Astrocyte of the cerebellum (primary cell): ENCODE results near the gene MYH7.

Experiments used
- DNase-seq: peaks from one replicate; pipeline ENCODE4 v3.0.0-alpha.2; 2011; ENCODE audit warnings: low read depth
- H3K4me3 ChIP-seq: 2 replicates; pipeline ENCODE4 v1.5.1; 2011; ENCODE audit warnings: mild to moderate bottlenecking, low read depth, low read length, moderate library complexity
- in situ Hi-C: cut with HindIII; loops from 2 replicates; pipeline ENCODE4 v1.10.0; 2017; ENCODE audit warnings: low sequenced_read_pairs
- TF ChIP-seq, protein P1 (sequence below): IDR thresholded peaks from 2 replicates; pipeline ENCODE4 v1.5.1; 2012; ENCODE audit warnings: low read length, low read depth, moderate library complexity, mild to moderate bottlenecking; ENCODE audit errors: missing control alignments

MYH7 gene

DNA sequence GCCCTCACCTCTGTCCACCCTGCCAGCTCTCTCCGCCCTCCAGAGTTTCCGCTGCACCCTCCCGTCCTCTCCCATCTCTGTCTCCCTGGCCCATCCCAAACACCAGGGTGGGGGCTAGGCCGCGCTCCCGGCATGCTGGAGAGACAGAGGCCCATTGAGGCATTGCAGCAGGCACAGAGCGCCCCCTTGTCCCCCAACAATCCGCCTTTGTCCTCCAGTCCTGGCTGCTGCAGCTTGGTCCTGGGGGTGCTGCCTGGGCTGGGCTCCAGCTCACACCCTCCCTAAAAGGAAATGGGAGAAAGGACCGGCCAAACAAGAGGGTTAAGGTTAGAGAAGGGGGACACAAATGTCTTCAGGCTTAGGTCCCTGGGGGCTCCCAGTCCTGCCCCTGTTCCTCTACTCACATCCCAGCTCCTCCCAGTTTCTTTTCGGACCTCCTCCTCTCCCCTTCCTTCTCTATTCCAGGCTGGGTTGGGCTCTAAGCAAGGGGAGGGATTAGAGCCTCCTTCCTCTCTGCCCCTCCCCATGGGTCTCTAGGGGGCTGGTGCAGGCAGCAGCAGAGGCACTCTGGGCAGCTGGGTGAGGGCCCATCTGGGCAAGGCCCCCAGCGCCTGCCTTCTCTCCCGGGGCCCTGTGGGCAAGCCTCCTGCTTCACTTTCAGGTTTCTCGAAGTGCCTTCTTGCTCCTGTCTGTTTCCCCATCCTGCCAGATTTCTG is 58.8 kb downstream of the MYH7 start, which contains the start of gene CMTM5:
Gene CMTM5 (plus strand): TSS at position 565 of the 716 bp plus-strand sequence. CDS start 206 bp downstream, outside the sequence.
- TF ChIP-seq, protein P1, sequence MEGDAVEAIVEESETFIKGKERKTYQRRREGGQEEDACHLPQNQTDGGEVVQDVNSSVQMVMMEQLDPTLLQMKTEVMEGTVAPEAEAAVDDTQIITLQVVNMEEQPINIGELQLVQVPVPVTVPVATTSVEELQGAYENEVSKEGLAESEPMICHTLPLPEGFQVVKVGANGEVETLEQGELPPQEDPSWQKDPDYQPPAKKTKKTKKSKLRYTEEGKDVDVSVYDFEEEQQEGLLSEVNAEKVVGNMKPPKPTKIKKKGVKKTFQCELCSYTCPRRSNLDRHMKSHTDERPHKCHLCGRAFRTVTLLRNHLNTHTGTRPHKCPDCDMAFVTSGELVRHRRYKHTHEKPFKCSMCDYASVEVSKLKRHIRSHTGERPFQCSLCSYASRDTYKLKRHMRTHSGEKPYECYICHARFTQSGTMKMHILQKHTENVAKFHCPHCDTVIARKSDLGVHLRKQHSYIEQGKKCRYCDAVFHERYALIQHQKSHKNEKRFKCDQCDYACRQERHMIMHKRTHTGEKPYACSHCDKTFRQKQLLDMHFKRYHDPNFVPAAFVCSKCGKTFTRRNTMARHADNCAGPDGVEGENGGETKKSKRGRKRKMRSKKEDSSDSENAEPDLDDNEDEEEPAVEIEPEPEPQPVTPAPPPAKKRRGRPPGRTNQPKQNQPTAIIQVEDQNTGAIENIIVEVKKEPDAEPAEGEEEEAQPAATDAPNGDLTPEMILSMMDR = no peak
- in situ Hi-C loops = no loop called here
- H3K4me3 ChIP-seq = no peak within 1 kb of the TSS
- DNase-seq = no peak

GRCh38 chr14:23375527-23376251 is 59.8 kb downstream of the MYH7 start:
- in situ Hi-C loops = no loop called here
- H3K4me3 ChIP-seq = no peak overlapping the region
- DNase-seq = no peak
- TF ChIP-seq, protein P1 = no peak

GRCh38 chr14:23373041-23373440 is 62.4 kb downstream of the MYH7 start:
- in situ Hi-C loops = no loop called here
- no peak for DNase-seq
- no peak overlapping the region for H3K4me3 ChIP-seq
- TF ChIP-seq, protein P1 = no peak

DNA sequence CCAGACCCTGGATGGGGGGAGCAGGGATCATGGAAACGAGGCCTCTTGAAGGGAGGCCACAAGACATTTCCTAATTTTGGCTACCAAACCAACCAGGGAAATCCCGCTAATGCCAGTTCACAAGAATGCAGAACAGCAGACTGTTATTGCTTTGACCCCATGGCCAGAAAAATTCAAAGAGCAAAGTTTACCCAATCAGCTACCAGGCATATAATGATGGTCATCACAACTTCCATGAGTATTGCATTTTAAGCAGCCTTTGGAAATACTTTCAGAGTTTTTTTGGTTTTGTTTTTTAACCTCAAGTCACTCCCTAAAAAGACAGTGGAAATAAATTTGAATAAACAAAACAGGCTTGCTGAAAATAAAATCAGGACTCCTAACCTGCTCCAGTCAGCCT is 63.0 kb downstream of the MYH7 start, which contains the start of gene IL25:
Gene IL25 (plus strand): TSS at position 301 of the 400 bp plus-strand sequence.
- no peak for DNase-seq
- no peak within 1 kb of the TSS for H3K4me3 ChIP-seq
- TF ChIP-seq, protein P1 = no peak
- in situ Hi-C loops = no loop called here

GRCh38 chr14:23371865-23372264 is 63.6 kb downstream of the MYH7 start:
- no peak for DNase-seq
- no peak overlapping the region for H3K4me3 ChIP-seq
- in situ Hi-C loops = no loop called here
- TF ChIP-seq, protein P1 = no peak

DNA sequence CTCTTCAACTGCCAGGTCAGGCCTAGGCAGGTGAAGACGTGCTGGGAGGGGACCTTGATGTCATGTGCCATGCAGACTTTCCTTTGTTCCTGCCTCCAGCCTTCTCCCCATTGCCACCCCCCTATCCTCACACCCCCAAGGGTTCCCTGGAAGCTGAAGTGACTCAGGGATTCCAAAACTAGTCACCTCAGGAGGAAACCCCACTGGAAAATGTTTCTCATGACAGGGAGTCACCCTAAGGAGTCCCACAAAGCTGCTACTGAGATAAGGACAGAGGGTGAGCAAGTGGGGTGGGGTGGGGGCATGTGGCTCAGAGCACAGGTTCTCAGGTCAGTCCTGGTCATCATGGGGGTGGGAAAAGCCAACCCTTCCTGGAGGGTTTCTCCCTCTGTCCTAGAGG is 65.2 kb downstream of the MYH7 start:
- TF ChIP-seq, protein P1 = no peak
- in situ Hi-C loops = no loop called here
- DNase-seq = no peak
- H3K4me3 ChIP-seq = no peak overlapping the region
